K562 (cell line): ENCODE results near the gene PLXNA3. TPM values are rescaled to one million over a fixed set of nuclear protein-coding genes. Genes with fewer than 3 reads are reported as not detected.

Source experiments
- ATAC-seq: fragments of 200-7000 bp; cut with Tn5 transposase; 3 replicates; pipeline ENCODE4 v1.9.1; 2020; ENCODE audit warnings: moderate library complexity
- BruUV-seq: library from RNA; stranded (reverse); fragments of 400-500 nt; replicated peaks from 2 replicates; lab custom pipeline; 2021; lab: Mats Ljungman, UMichigan
- CTCF ChIA-PET: fragments of 300-600 bp; formaldehyde crosslinking; extraction: SDS; loops from one replicate; lab custom pipeline; 2021; ENCODE audit warnings: low intra/inter-chr PET ratio; lab: Yijun Ruan, JAX
- POLR2A ChIA-PET: fragments of 300-600, 350-650 bp; sonication (Branson Sonifier 250); formaldehyde crosslinking; extraction: SDS; loops from one replicate; lab custom pipeline; 2021; ENCODE audit warnings: antibody characterized with exemption, inconsistent platforms; lab: Yijun Ruan, JAX
- DNase-seq, 4 experiments: peaks; one replicate each; pipeline versions ENCODE4 v3.0.0 to v3.0.0-alpha.2; 2011 to 2018; ENCODE audit warnings: low spot score in 3 of 4, mixed read lengths in 3 of 4; ENCODE audit errors: extremely low read depth in 1 of 4
- FAIRE-seq: peaks from 2 replicates; lab custom pipeline; 2011; peaks lifted over from hg19 to GRCh38; lab: Jason Lieb, UNC
- H2AFZ ChIP-seq: 2 replicates; pipeline ENCODE4 v1.6.0; 2011; ENCODE audit warnings: low read depth, low read length, control low read depth, inconsistent platforms
- H3K27ac ChIP-seq: fragments of 200-600 bp; 3 replicates; pipeline ENCODE4 v1.8.0; 2011; ENCODE audit warnings: low read depth, mild to moderate bottlenecking, control low read depth, inconsistent platforms, low read length, moderate library complexity, mixed read lengths; ENCODE audit errors: extremely low read depth
- H3K27me3 ChIP-seq, 2 experiments: fragments of 300-600 bp in 1 of 2; 2 replicates in 1 of 2; 3 replicates in 1 of 2; pipeline versions ENCODE4 v1.6.0 to v1.8.0; 2011; ENCODE audit warnings: inconsistent platforms in 2 of 2, low read length in 2 of 2, mild to moderate bottlenecking in 1 of 2, mixed read lengths in 1 of 2, moderate library complexity in 1 of 2; ENCODE audit not compliant: control insufficient read depth in 2 of 2, insufficient read depth in 2 of 2
- H3K36me3 ChIP-seq: fragments of 300-600 bp; 3 replicates; pipeline ENCODE4 v1.8.0; 2011; ENCODE audit warnings: mild to moderate bottlenecking, low read length, inconsistent platforms; ENCODE audit not compliant: control insufficient read depth, insufficient read depth
- H3K4me1 ChIP-seq, 2 experiments: fragments of 200-600 bp in 1 of 2; replicated peaks in 1 of 2; 2 replicates in 1 of 2; 3 replicates in 1 of 2; pipeline versions ENCODE4 v1.5.1 to v1.8.0; 2011; ENCODE audit warnings: inconsistent platforms in 2 of 2, low read length in 2 of 2, mild to moderate bottlenecking in 1 of 2, mixed read lengths in 1 of 2, moderate library complexity in 1 of 2; ENCODE audit not compliant: control insufficient read depth in 2 of 2, insufficient read depth in 2 of 2
- H3K4me2 ChIP-seq: 2 replicates; pipeline ENCODE4 v1.6.1; 2011; ENCODE audit warnings: low read length, control low read depth, inconsistent platforms, mixed read lengths; ENCODE audit not compliant: insufficient read depth
- H3K4me3 ChIP-seq: fragments of 200-600 bp; sonication (generic), shearing (Covaris generic); 2 replicates; pipeline ENCODE4 v1.5.1; 2016; ENCODE audit warnings: control low read depth, inconsistent platforms
- H3K79me2 ChIP-seq: fragments of 200-600 bp; 3 replicates; pipeline ENCODE4 v1.8.0; 2011; ENCODE audit warnings: low read length, inconsistent platforms; ENCODE audit not compliant: control insufficient read depth, insufficient read depth
- H3K9ac ChIP-seq, 2 experiments: 2 replicates each; pipeline versions ENCODE4 v1.6.0 to v1.6.1; 2011; ENCODE audit warnings: low read depth in 2 of 2, low read length in 2 of 2, control low read depth in 1 of 2, inconsistent platforms in 1 of 2, mild to moderate bottlenecking in 1 of 2, mixed read lengths in 1 of 2; ENCODE audit not compliant: insufficient read depth in 1 of 2
- H3K9me1 ChIP-seq: one replicate; pipeline ENCODE4 v1.6.0; 2011; ENCODE audit warnings: inconsistent platforms, mild to moderate bottlenecking, low read length, moderate library complexity; ENCODE audit not compliant: control insufficient read depth, insufficient read depth
- H3K9me3 ChIP-seq: replicated peaks from 2 replicates; pipeline ENCODE4 v1.5.1; 2011; ENCODE audit warnings: low read depth, low read length, inconsistent platforms; ENCODE audit not compliant: control insufficient read depth, insufficient read depth
- H4K20me1 ChIP-seq: replicated peaks from 2 replicates; pipeline ENCODE4 v1.6.1; 2011; ENCODE audit warnings: low read length, inconsistent platforms, mixed read lengths; ENCODE audit not compliant: control insufficient read depth, insufficient read depth
- NR1H2 ChIP-seq: sonication (generic); formaldehyde crosslinking; IDR thresholded peaks from 2 replicates; pipeline ENCODE4 v1.4.0; 2020; ENCODE audit warnings: mild to moderate bottlenecking, missing genetic modification reagents
- ZBTB12 ChIP-seq: fragments of 250-450 bp; sonication (Bioruptor Pico); IDR thresholded peaks from 2 replicates; pipeline ENCODE4 v1.4.0; 2020
- ZNF239 ChIP-seq: fragments of 250-450 bp; sonication (Bioruptor Pico); IDR thresholded peaks from 2 replicates; pipeline ENCODE4 v1.4.0; 2020; ENCODE audit warnings: mild to moderate bottlenecking
- ZNF512 ChIP-seq: IDR thresholded peaks from 2 replicates; pipeline ENCODE4 v1.6.1; 2016; ENCODE audit warnings: missing genetic modification characterization, missing compliant biosample characterization
- ZNF778 ChIP-seq: fragments of 450-650 bp; formaldehyde crosslinking; IDR thresholded peaks from 2 replicates; pipeline ENCODE4 v1.4.0; 2020; ENCODE audit warnings: mild to moderate bottlenecking, moderate library complexity
- WGBS: fragments of 100-300 bp; shearing (Covaris generic); methylation state at CpG from one replicate; pipeline ENCODE4 v1.1.6; 2016; ENCODE audit warnings: low coverage, mixed read lengths; ENCODE audit not compliant: insufficient coverage; ENCODE audit errors: missing lambda C conversion rate; 5-methylcytosine and 5-hydroxymethylcytosine counted together
- in situ Hi-C: fragments of 300-500 bp; cut with MboI; formaldehyde crosslinking; loops from 4 replicates; pipeline ENCODE4 v1.15.0; 2018; ENCODE audit warnings: inconsistent platforms, mixed read lengths
- intact Hi-C: fragments of 100-400 bp; cut with micrococcal nuclease; formaldehyde crosslinking; loops from 2 replicates; pipeline ENCODE4 v1.14.2; 2022
- polyA plus RNA-seq, 8 experiments: library from polyadenylated mRNA; depleted of rRNA in 4 of 8; stranded (reverse) in 5 of 8; unstranded in 3 of 8; fragments of >200 nt; fragmentation: Nextera tagmentation in 2 of 8; fragmentation: Illumina TruSeq in 1 of 8; extraction: Ambion mirVana in 2 of 8; extraction: Trizol in 1 of 8; gene quantifications; 2 replicates each; pipeline versions ENCODE4 v1.2.1 to v1.2.3, GENCODE V29; 2011 to 2014; ENCODE audit warnings: inconsistent platforms in 1 of 8, missing spikeins in 1 of 8
- total RNA-seq, 7 experiments: library from RNA; depleted of rRNA in 6 of 7; stranded (reverse); fragments of >200 nt in 6 of 7; fragmentation: Illumina TruSeq in 2 of 7; extraction: Trizol in 2 of 7; gene quantifications; 2 replicates each; pipeline versions ENCODE4 v1.2.1 to v1.2.3, GENCODE V29; 2011 to 2021; ENCODE audit warnings: low replicate concordance in 1 of 7

The PLXNA3 gene
- total and polyA plus RNA-seq, 9 of the 15 experiments (the other 6 are each of a cell fraction or from before 2014, with no cell fraction given), result 0.32 to 47.8 (median 7.5) TPM

- DNase-seq (no peak), ATAC-seq (no peak), FAIRE-seq (no peak)
- no peaks in the 10 kb centered on the region for H3K27me3 ChIP-seq
- 79% methylated on average over 2 of the region's 7 CpGs for WGBS
- H3K9ac ChIP-seq, result no peak overlapping the region; a peak in 1 of 4 replicates
- BruUV-seq, result no TSS peak
- peaks cover 41% of the 10 kb centered on the region for H3K79me2 ChIP-seq
- no peak overlapping the region for H3K27ac ChIP-seq
- no peak overlapping the region for H3K4me2 ChIP-seq
- peaks cover under 1% of the 10 kb centered on the region for H3K9me1 ChIP-seq
- H2AFZ ChIP-seq, result no peak overlapping the region
- ChIA-PET CTCF (no interaction called here), POLR2A (no interaction called here)
- no peak for TF ChIP-seq ZNF778 (CRISPR knock-in tag)
- no peak for TF ChIP-seq ZNF239 (CRISPR knock-in tag)
- no peak for TF ChIP-seq ZBTB12 (CRISPR knock-in tag)
- no peak for TF ChIP-seq ZNF512 (tag)
- no peak for TF ChIP-seq NR1H2
- H3K36me3 ChIP-seq, result peaks cover 64% of the 10 kb centered on the region; the same call in 2 of the 3 replicates
- intact Hi-C loops, result no loop called here
- peaks cover 3% of the 10 kb centered on the region; the same call in 1 of the 2 replicates for H4K20me1 ChIP-seq
- no peak overlapping the region for H3K4me3 ChIP-seq
- peaks cover 23 to 66% of the 10 kb centered on the region in 2 experiments; a peak in 4 of 5 replicates for H3K4me1 ChIP-seq
- in situ Hi-C loops, result no loop called here
- H3K9me3 ChIP-seq, result no peaks in the 10 kb centered on the region
Measured at GRCh38 chrX:154433605-154434004, 24.5 kb upstream of the PLXNA3 start.
